Fibroblast of villous mesenchyme (primary cell): ENCODE measurements around the gene PLBD1. TPM values are rescaled to one million over a fixed set of nuclear protein-coding genes. Genes with fewer than 3 reads are reported as not detected.
A peak's percentile ranks its signal among the peaks of the same experiment; 100 is the strongest.

Experiments used
- DNase-seq: peaks from one replicate; pipeline ENCODE4 v3.0.0-alpha.2; 2010; ENCODE audit warnings: low read depth
- H3K4me3 ChIP-seq: 2 replicates; pipeline ENCODE4 v1.5.1; 2011; ENCODE audit warnings: low read depth, mild to moderate bottlenecking, low read length
- total RNA-seq: library from RNA; depleted of rRNA; stranded (reverse); fragments of >200 nt; gene quantifications from 2 replicates; pipeline ENCODE4 v1.2.3, GENCODE V29; 2012
- TF ChIP-seq, protein P1 (sequence below): IDR thresholded peaks from 2 replicates; pipeline ENCODE4 v1.5.1; 2012; ENCODE audit warnings: low read depth, mild to moderate bottlenecking, low read length; ENCODE audit not compliant: insufficient read depth

The PLBD1 gene
- total RNA-seq, 1 donor = 18.1 TPM

DNA sequence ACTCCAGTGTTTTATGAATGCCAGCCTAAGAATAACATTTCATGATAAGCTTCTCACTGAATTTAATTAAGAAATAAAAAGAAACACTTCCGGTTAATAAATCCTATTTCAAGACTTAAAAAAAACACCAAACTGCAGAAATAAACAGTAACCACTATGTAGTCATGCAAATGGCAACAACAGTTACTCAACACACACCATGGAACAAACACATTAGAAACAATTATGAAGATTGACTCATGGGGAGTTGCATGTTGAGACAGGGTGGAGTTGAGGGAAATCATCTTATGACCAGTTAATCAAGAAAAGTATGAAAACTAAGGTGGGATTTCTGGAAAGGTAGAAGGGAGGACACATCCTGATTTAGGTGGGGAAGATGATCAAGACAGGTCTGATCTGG, 52.7 kb downstream of the PLBD1 start:
- peak; percentile 34 for DNase-seq
- H3K4me3 ChIP-seq = no peak overlapping the region
- TF ChIP-seq, protein P1, sequence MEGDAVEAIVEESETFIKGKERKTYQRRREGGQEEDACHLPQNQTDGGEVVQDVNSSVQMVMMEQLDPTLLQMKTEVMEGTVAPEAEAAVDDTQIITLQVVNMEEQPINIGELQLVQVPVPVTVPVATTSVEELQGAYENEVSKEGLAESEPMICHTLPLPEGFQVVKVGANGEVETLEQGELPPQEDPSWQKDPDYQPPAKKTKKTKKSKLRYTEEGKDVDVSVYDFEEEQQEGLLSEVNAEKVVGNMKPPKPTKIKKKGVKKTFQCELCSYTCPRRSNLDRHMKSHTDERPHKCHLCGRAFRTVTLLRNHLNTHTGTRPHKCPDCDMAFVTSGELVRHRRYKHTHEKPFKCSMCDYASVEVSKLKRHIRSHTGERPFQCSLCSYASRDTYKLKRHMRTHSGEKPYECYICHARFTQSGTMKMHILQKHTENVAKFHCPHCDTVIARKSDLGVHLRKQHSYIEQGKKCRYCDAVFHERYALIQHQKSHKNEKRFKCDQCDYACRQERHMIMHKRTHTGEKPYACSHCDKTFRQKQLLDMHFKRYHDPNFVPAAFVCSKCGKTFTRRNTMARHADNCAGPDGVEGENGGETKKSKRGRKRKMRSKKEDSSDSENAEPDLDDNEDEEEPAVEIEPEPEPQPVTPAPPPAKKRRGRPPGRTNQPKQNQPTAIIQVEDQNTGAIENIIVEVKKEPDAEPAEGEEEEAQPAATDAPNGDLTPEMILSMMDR = no peak

- DNase-seq = peak; percentile 34
- H3K4me3 ChIP-seq = no peak overlapping the region
- TF ChIP-seq, protein P1 = peak; percentile 41
These were observed 53.4 kb downstream of the PLBD1 start for GRCh38 chr12:14514154-14514842.

GRCh38 chr12:14510574-14510973, 57.1 kb downstream of the PLBD1 start:
- TF ChIP-seq, protein P1 = no peak
- DNase-seq = no peak
- no peak overlapping the region for H3K4me3 ChIP-seq

GRCh38 chr12:14505626-14506596, 61.8 kb downstream of the PLBD1 start:
- H3K4me3 ChIP-seq = no peak overlapping the region

GRCh38 chr12:14495326-14495725, 72.4 kb downstream of the PLBD1 start:
- DNase-seq = no peak
- TF ChIP-seq, protein P1 = no peak

More at GRCh38 chr12:14505626-14506596, 61.8 kb downstream of the PLBD1 start:
- no peak for DNase-seq
- TF ChIP-seq, protein P1 = no peak

GRCh38 chr12:14482886-14483285, 84.8 kb downstream of the PLBD1 start:
- TF ChIP-seq, protein P1 = no peak
- no peak overlapping the region for H3K4me3 ChIP-seq
- DNase-seq = no peak

More at GRCh38 chr12:14495326-14495725, 72.4 kb downstream of the PLBD1 start:
- H3K4me3 ChIP-seq = no peak overlapping the region
